WTC11 (cell line): ENCODE results near the gene TEX13C.

Experiments
- ATF1 ChIP-seq: sonication (generic); formaldehyde crosslinking; IDR thresholded peaks from 2 replicates; pipeline ENCODE4 v1.8.1; 2023; ENCODE audit warnings: mild to moderate bottlenecking, moderate library complexity, missing genetic modification reagents
- CREB1 ChIP-seq: sonication (generic); formaldehyde crosslinking; IDR thresholded peaks from 2 replicates; pipeline ENCODE4 v1.8.0; 2023; ENCODE audit warnings: mild to moderate bottlenecking, missing genetic modification reagents
- FOXP1 ChIP-seq: sonication (generic); formaldehyde crosslinking; IDR thresholded peaks from 2 replicates; pipeline ENCODE4 v1.8.0; 2022; ENCODE audit warnings: missing genetic modification reagents, mild to moderate bottlenecking, moderate library complexity, borderline replicate concordance
- KAT7 ChIP-seq: sonication (generic); formaldehyde crosslinking; IDR thresholded peaks from 2 replicates; pipeline ENCODE4 v1.8.1; 2023; ENCODE audit warnings: missing genetic modification reagents, mild to moderate bottlenecking, borderline replicate concordance
- NFE2L1 ChIP-seq: sonication (generic); formaldehyde crosslinking; IDR thresholded peaks from 2 replicates; pipeline ENCODE4 v1.8.1; 2023; ENCODE audit warnings: missing genetic modification reagents
- NFYB ChIP-seq: sonication (generic); formaldehyde crosslinking; conservative IDR thresholded peaks from 2 replicates; pipeline ENCODE4 v1.8.0; 2022; ENCODE audit warnings: low read depth, missing genetic modification reagents
- NR2C2 ChIP-seq: sonication (generic); formaldehyde crosslinking; IDR thresholded peaks from 2 replicates; pipeline ENCODE4 v1.8.0; 2022; ENCODE audit warnings: mild to moderate bottlenecking, missing genetic modification reagents
- SP1 ChIP-seq: sonication (generic); formaldehyde crosslinking; conservative IDR thresholded peaks from 2 replicates; pipeline ENCODE4 v1.8.1; 2022; ENCODE audit warnings: missing genetic modification reagents
- TEAD4 ChIP-seq: sonication (generic); formaldehyde crosslinking; IDR thresholded peaks from 2 replicates; pipeline ENCODE4 v1.8.0; 2022; ENCODE audit warnings: mild to moderate bottlenecking, missing genetic modification reagents
- ZNF121 ChIP-seq: sonication (generic); formaldehyde crosslinking; IDR thresholded peaks from 2 replicates; pipeline ENCODE4 v1.8.0; 2023; ENCODE audit warnings: missing genetic modification reagents
- TF ChIP-seq, protein P1 (sequence below): fragments of 200-600 bp; IDR thresholded peaks from 2 replicates; pipeline ENCODE4 v1.8.0; 2022; ENCODE audit warnings: antibody characterized with exemption
- TF ChIP-seq, protein P2 (sequence below): sonication (generic); formaldehyde crosslinking; IDR thresholded peaks from 2 replicates; pipeline ENCODE4 v1.8.0; 2022; ENCODE audit warnings: mild to moderate bottlenecking, missing genetic modification reagents

- TF ChIP-seq, protein P1, sequence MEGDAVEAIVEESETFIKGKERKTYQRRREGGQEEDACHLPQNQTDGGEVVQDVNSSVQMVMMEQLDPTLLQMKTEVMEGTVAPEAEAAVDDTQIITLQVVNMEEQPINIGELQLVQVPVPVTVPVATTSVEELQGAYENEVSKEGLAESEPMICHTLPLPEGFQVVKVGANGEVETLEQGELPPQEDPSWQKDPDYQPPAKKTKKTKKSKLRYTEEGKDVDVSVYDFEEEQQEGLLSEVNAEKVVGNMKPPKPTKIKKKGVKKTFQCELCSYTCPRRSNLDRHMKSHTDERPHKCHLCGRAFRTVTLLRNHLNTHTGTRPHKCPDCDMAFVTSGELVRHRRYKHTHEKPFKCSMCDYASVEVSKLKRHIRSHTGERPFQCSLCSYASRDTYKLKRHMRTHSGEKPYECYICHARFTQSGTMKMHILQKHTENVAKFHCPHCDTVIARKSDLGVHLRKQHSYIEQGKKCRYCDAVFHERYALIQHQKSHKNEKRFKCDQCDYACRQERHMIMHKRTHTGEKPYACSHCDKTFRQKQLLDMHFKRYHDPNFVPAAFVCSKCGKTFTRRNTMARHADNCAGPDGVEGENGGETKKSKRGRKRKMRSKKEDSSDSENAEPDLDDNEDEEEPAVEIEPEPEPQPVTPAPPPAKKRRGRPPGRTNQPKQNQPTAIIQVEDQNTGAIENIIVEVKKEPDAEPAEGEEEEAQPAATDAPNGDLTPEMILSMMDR, result no peak
- TF ChIP-seq FOXP1 (CRISPR knock-in tag) (no peak), NFYB (CRISPR knock-in tag) (no peak), ZNF121 (no peak), NR2C2 (CRISPR knock-in tag) (no peak), KAT7 (CRISPR knock-in tag) (no peak), CREB1 (CRISPR knock-in tag) (no peak), NFE2L1 (CRISPR knock-in tag) (no peak), ATF1 (CRISPR knock-in tag) (no peak), SP1 (CRISPR knock-in tag) (no peak), TEAD4 (no peak)
- TF ChIP-seq, protein P2, sequence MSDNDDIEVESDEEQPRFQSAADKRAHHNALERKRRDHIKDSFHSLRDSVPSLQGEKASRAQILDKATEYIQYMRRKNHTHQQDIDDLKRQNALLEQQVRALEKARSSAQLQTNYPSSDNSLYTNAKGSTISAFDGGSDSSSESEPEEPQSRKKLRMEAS, result no peak
Observed at GRCh38 chrX:125333583-125333982, 13.9 kb downstream of the TEX13C start.
